Peyer's patch (tissue), 4 donors: ENCODE data around the gene TSPAN7. TPM values are rescaled to one million over a fixed set of nuclear protein-coding genes. Genes with fewer than 3 reads are reported as not detected.
A peak's percentile ranks its signal among the peaks of the same experiment; 100 is the strongest.

ENCODE experiments used
- DNase-seq, 3 donors: peaks; one replicate each; pipeline ENCODE4 v3.0.0-alpha.2; 2017 to 2019
- H3K27ac ChIP-seq, 4 donors: fragments of 200-600 bp; sonication (generic); one replicate each; pipeline ENCODE4 v1.5.1; 2016 to 2019
- H3K27me3 ChIP-seq, 2 donors: fragments of 200-600 bp; sonication (generic); one replicate each; pipeline ENCODE4 v1.5.1; 2019
- H3K36me3 ChIP-seq, 3 donors: fragments of 200-600 bp; sonication (generic); one replicate each; pipeline ENCODE4 v1.5.1; 2016 to 2019
- H3K4me1 ChIP-seq, 4 donors: fragments of 200-600 bp; sonication (generic); one replicate each; pipeline ENCODE4 v1.5.1; 2016 to 2019
- H3K4me3 ChIP-seq, 4 donors: fragments of 200-600 bp; sonication (generic); 1 replicate in 3 of 4; 2 replicates in 1 of 4; pipeline ENCODE4 v1.5.1; 2016 to 2019; ENCODE audit warnings: mild to moderate bottlenecking in 1 of 4
- H3K9me3 ChIP-seq, 4 donors: fragments of 200-600 bp; sonication (generic); one replicate each; pipeline ENCODE4 v1.5.1; 2016 to 2019; ENCODE audit warnings: mild to moderate bottlenecking in 1 of 4
- CTCF ChIP-seq, 6 experiments: fragments of 450-650 bp in 4 of 6; fragments of 200-600 bp in 2 of 6; sonication (generic) in 1 of 6; IDR thresholded peaks; one replicate each; pipeline ENCODE4 v1.5.1; 2017 to 2019; ENCODE audit warnings: antibody characterized with exemption in 6 of 6, mild to moderate bottlenecking in 3 of 6, moderate library complexity in 1 of 6
- POLR2A ChIP-seq, 2 donors: fragments of 450-650 bp; IDR thresholded peaks; one replicate each; pipeline ENCODE4 v1.5.1; 2017; ENCODE audit warnings: antibody characterized with exemption in 2 of 2, mild to moderate bottlenecking in 2 of 2, moderate library complexity in 2 of 2
- total RNA-seq, 4 donors: library from RNA; depleted of rRNA; stranded (reverse); fragments of >200 nt; gene quantifications; one replicate each; pipeline ENCODE4 v1.1.0, GENCODE V29; 2016

The TSPAN7 gene
- total RNA-seq, 4 donors from 2014 or later = 13.2 to 74.8 (median 44.1) TPM

GRCh38 chrX:38661561-38661960 lies 100.2 kb downstream of the TSPAN7 start:
- Histone ChIP-seq H3K27me3 (no peaks in the 10 kb centered on the region), H3K4me1 (no peaks in the 10 kb centered on the region)
- no peak for DNase-seq

GRCh38 chrX:38662640-38663039 lies 101.3 kb downstream of the TSPAN7 start:
- DNase-seq = no peak
- no peaks in the 10 kb centered on the region for H3K4me1 ChIP-seq
- no peak overlapping the region for H3K27ac ChIP-seq
- H3K36me3 ChIP-seq = no peaks in the 10 kb centered on the region
- H3K9me3 ChIP-seq = no peaks in the 10 kb centered on the region
- no peak overlapping the region for H3K4me3 ChIP-seq
- no peak for TF ChIP-seq POLR2A (IDR thresholded peaks at IDR 0.05)
- no peak for TF ChIP-seq CTCF (IDR thresholded peaks at IDR 0.05)
- no peaks in the 10 kb centered on the region for H3K27me3 ChIP-seq

More at GRCh38 chrX:38661561-38661960, 100.2 kb downstream of the TSPAN7 start:
- H3K36me3 ChIP-seq = no peaks in the 10 kb centered on the region
- no peak overlapping the region for H3K4me3 ChIP-seq
- H3K27ac ChIP-seq = no peak overlapping the region
- TF ChIP-seq CTCF (IDR thresholded peaks at IDR 0.05) = no peak
- no peak for TF ChIP-seq POLR2A (IDR thresholded peaks at IDR 0.05)
- H3K9me3 ChIP-seq = no peaks in the 10 kb centered on the region

GRCh38 chrX:38664285-38664684 lies 102.9 kb downstream of the TSPAN7 start:
- TF ChIP-seq POLR2A (IDR thresholded peaks at IDR 0.05) (no peak), CTCF (IDR thresholded peaks at IDR 0.05) (peak in 3 of 6 experiments; percentile 39 to 55 (median 44))
- no peaks in the 10 kb centered on the region for H3K36me3 ChIP-seq
- no peak for DNase-seq
- no peak overlapping the region for H3K27ac ChIP-seq
- no peaks in the 10 kb centered on the region for H3K9me3 ChIP-seq
- no peaks in the 10 kb centered on the region for H3K27me3 ChIP-seq
- H3K4me3 ChIP-seq = no peak overlapping the region
- H3K4me1 ChIP-seq = no peaks in the 10 kb centered on the region

GRCh38 chrX:38666909-38667308 lies 105.6 kb downstream of the TSPAN7 start:
- DNase-seq = no peak
- Histone ChIP-seq H3K27me3 (no peaks in the 10 kb centered on the region), H3K4me1 (no peaks in the 10 kb centered on the region), H3K27ac (no peak overlapping the region), H3K4me3 (no peak overlapping the region), H3K36me3 (no peaks in the 10 kb centered on the region), H3K9me3 (no peaks in the 10 kb centered on the region)
- no peak for TF ChIP-seq POLR2A (IDR thresholded peaks at IDR 0.05)
- TF ChIP-seq CTCF (IDR thresholded peaks at IDR 0.05) = no peak

- no peaks in the 10 kb centered on the region for H3K9me3 ChIP-seq
- DNase-seq = no peak
- no peaks in the 10 kb centered on the region for H3K27me3 ChIP-seq
- no peak overlapping the region for H3K4me3 ChIP-seq
- H3K36me3 ChIP-seq = no peaks in the 10 kb centered on the region
- no peak overlapping the region for H3K27ac ChIP-seq
- no peaks in the 10 kb centered on the region for H3K4me1 ChIP-seq
- TF ChIP-seq CTCF (IDR thresholded peaks at IDR 0.05) (no peak), POLR2A (IDR thresholded peaks at IDR 0.05) (no peak)
These were observed 107.4 kb downstream of the TSPAN7 start for GRCh38 chrX:38668771-38669170.

- Histone ChIP-seq H3K36me3 (no peaks in the 10 kb centered on the region), H3K27me3 (no peaks in the 10 kb centered on the region), H3K4me1 (no peaks in the 10 kb centered on the region), H3K4me3 (no peak overlapping the region), H3K27ac (no peak overlapping the region), H3K9me3 (no peaks in the 10 kb centered on the region)
- TF ChIP-seq CTCF (IDR thresholded peaks at IDR 0.05) (no peak), POLR2A (IDR thresholded peaks at IDR 0.05) (no peak)
- DNase-seq = no peak
These were observed 108.1 kb downstream of the TSPAN7 start for GRCh38 chrX:38669428-38669827.
